HG02759 (cell line): Measurements from ENCODE around the gene SMIM14.
"Not testable (repeated sequence)": the region's sequence is repeated elsewhere in the genome, so short reads cannot be mapped to it uniquely, and the experiment has no call there.

ENCODE experiments used
- ATAC-seq: cut with Tn5 transposase; IDR thresholded peaks from one replicate; pipeline ENCODE4 v1.9.1; 2021; ENCODE audit warnings: mild to moderate bottlenecking, moderate library complexity; ENCODE audit not compliant: unreplicated experiment

Gene SMIM14

GRCh38 chr4:39608451-39608850 lies 30.2 kb downstream of the SMIM14 start:
- ATAC-seq, result no peak

- no peak for ATAC-seq
Measured at GRCh38 chr4:39606747-39607146, 31.9 kb downstream of the SMIM14 start.

- no peak for ATAC-seq
Measured at GRCh38 chr4:39597695-39598381, 40.8 kb downstream of the SMIM14 start.

- ATAC-seq, result no peak
Measured at GRCh38 chr4:39596971-39597370, 41.7 kb downstream of the SMIM14 start.

- no peak for ATAC-seq
Measured at GRCh38 chr4:39591290-39591689, 47.4 kb downstream of the SMIM14 start.

GRCh38 chr4:39587881-39588280 lies 50.8 kb downstream of the SMIM14 start:
- ATAC-seq, result no peak

- ATAC-seq, result no peak
Measured at GRCh38 chr4:39574946-39575345, 63.7 kb downstream of the SMIM14 start.

GRCh38 chr4:39571504-39571903 lies 67.2 kb downstream of the SMIM14 start:
- ATAC-seq, result no peak

- ATAC-seq, result no peak
Measured at GRCh38 chr4:39571054-39571453, 67.6 kb downstream of the SMIM14 start.

- no peak for ATAC-seq
Measured at GRCh38 chr4:39569209-39569608, 69.5 kb downstream of the SMIM14 start.

GRCh38 chr4:39568805-39569204 lies 69.9 kb downstream of the SMIM14 start:
- no peak for ATAC-seq

- no peak for ATAC-seq
Measured at GRCh38 chr4:39565878-39566600, 72.6 kb downstream of the SMIM14 start.

- ATAC-seq, result no peak
Measured at GRCh38 chr4:39563346-39563847, 75.3 kb downstream of the SMIM14 start.

- no peak for ATAC-seq
Measured at GRCh38 chr4:39562792-39563191, 75.9 kb downstream of the SMIM14 start.

GRCh38 chr4:39559626-39560025 lies 79.0 kb downstream of the SMIM14 start:
- ATAC-seq, result no peak

- no peak for ATAC-seq
Measured at GRCh38 chr4:39555472-39555871, 83.2 kb downstream of the SMIM14 start.

GRCh38 chr4:39548425-39549067 lies 90.1 kb downstream of the SMIM14 start:
- no peak for ATAC-seq

GRCh38 chr4:39544580-39545315 lies 93.9 kb downstream of the SMIM14 start:
- ATAC-seq, result no peak

- ATAC-seq, result not testable (repeated sequence)
Measured at GRCh38 chr4:39544080-39544479, 94.6 kb downstream of the SMIM14 start.

- ATAC-seq, result no peak
Measured at GRCh38 chr4:39543034-39543433, 95.6 kb downstream of the SMIM14 start.

- no peak for ATAC-seq
Measured at GRCh38 chr4:39542611-39543012, 96.1 kb downstream of the SMIM14 start.
